GM12865 (cell line): ENCODE results near the gene CHST11.
A peak's percentile ranks its signal among the peaks of the same experiment; 100 is the strongest.

Experiments
- DNase-seq: peaks from one replicate; pipeline ENCODE4 v3.0.0; 2010; ENCODE audit warnings: low read depth
- H3K4me3 ChIP-seq: 2 replicates; pipeline ENCODE4 v1.5.1; 2011; ENCODE audit warnings: mild to moderate bottlenecking, low read depth, low read length, control low read depth
- CTCF ChIP-seq: IDR thresholded peaks from 2 replicates; pipeline ENCODE4 v1.5.1; 2011; ENCODE audit warnings: low read length, control low read depth, low read depth, inconsistent platforms; ENCODE audit not compliant: insufficient read depth; ENCODE audit errors: missing control alignments

Gene CHST11

GRCh38 chr12:104653730-104654664 is 197.2 kb downstream of the CHST11 start:
- peak; percentile 51 for DNase-seq
- H3K4me3 ChIP-seq = no peak overlapping the region
- TF ChIP-seq CTCF = peak; percentile 50

GRCh38 chr12:104654665-104655609 is 198.2 kb downstream of the CHST11 start:
- DNase-seq = no peak
- TF ChIP-seq CTCF = no peak
- H3K4me3 ChIP-seq = no peak overlapping the region

GRCh38 chr12:104656383-104656782 is 199.6 kb downstream of the CHST11 start:
- no peak for TF ChIP-seq CTCF
- no peak overlapping the region for H3K4me3 ChIP-seq
- no peak for DNase-seq

GRCh38 chr12:104656921-104657320 is 200.2 kb downstream of the CHST11 start:
- H3K4me3 ChIP-seq = no peak overlapping the region
- TF ChIP-seq CTCF = no peak
- DNase-seq = no peak

GRCh38 chr12:104657726-104658484 is 201.2 kb downstream of the CHST11 start:
- peak; percentile 52 for DNase-seq
- no peak for TF ChIP-seq CTCF
- no peak overlapping the region for H3K4me3 ChIP-seq

- TF ChIP-seq CTCF = no peak
Observed at GRCh38 chr12:104659058-104659457, 202.3 kb downstream of the CHST11 start.

More at GRCh38 chr12:104659058-104659457, 202.3 kb downstream of the CHST11 start:
- DNase-seq = no peak
- no peak overlapping the region for H3K4me3 ChIP-seq
